Left lung (tissue), 10 donors: ENCODE data around the gene TRIP12. TPM values are rescaled to one million over a fixed set of nuclear protein-coding genes. Genes with fewer than 3 reads are reported as not detected.

ENCODE experiments used
- ATAC-seq: fragments of 200-7000 bp; cut with Tn5 transposase; one replicate; pipeline ENCODE4 v1.9.1; 2020; ENCODE audit warnings: moderate library complexity
- DNase-seq, 4 donors: peaks; one replicate each; pipeline ENCODE4 v3.0.0-alpha.2; 2013 to 2020
- H3K27ac ChIP-seq, 2 donors: fragments of 200-600 bp; sonication (generic) in 1 of 2; one replicate each; pipeline versions ENCODE4 v1.5.0 to v1.8.0; 2020 to 2021
- H3K27me3 ChIP-seq, 2 donors: fragments of 200-600 bp; sonication (generic) in 1 of 2; one replicate each; pipeline versions ENCODE4 v1.5.0 to v1.8.0; 2020 to 2021
- H3K36me3 ChIP-seq, 2 donors: fragments of 200-600 bp; sonication (generic) in 1 of 2; one replicate each; pipeline versions ENCODE4 v1.5.0 to v1.8.0; 2020 to 2021
- H3K4me1 ChIP-seq, 2 donors: fragments of 200-600 bp; one replicate each; pipeline ENCODE4 v1.8.0; 2021
- H3K4me3 ChIP-seq, 2 donors: fragments of 200-600 bp; sonication (generic) in 1 of 2; one replicate each; pipeline versions ENCODE4 v1.5.0 to v1.8.0; 2020 to 2021; ENCODE audit warnings: mild to moderate bottlenecking in 1 of 2
- H3K9me3 ChIP-seq, 2 donors: fragments of 200-600 bp; sonication (generic) in 1 of 2; one replicate each; pipeline versions ENCODE4 v1.5.0 to v1.8.0; 2020 to 2021
- CTCF ChIP-seq, 2 donors: fragments of 200-600 bp; sonication (generic) in 1 of 2; IDR thresholded peaks; one replicate each; pipeline versions ENCODE4 v1.5.0 to v1.8.0; 2021; ENCODE audit warnings: antibody characterized with exemption in 2 of 2
- intact Hi-C, 2 donors: fragments of 100-400 bp; cut with DNase I; formaldehyde crosslinking; loops; one replicate each; pipeline versions ENCODE4 v1.11.2 to v1.14.2; 2022
- polyA plus RNA-seq, 6 donors: library from polyadenylated mRNA; unstranded; fragments of 120-200 nt; gene quantifications; one replicate each; pipeline ENCODE4 v1.2.1, GENCODE V29; 2013; ENCODE audit not compliant: insufficient read length in 6 of 6
- total RNA-seq, 2 donors: library from RNA; stranded (reverse); fragmentation: NEBNext Ultra II Directional; extraction: Animal tissue kit (Norgen Biotek cat#: 25700); gene quantifications; one replicate each; pipeline ENCODE4 v1.2.1, GENCODE V29; 2021
- donor health status: DM: no; HTN: yes; CAD: no.
- donor health status: DM: no; HTN: no; CAD: no.

The TRIP12 gene
- total and polyA plus RNA-seq, 8 donors = 166 to 234 (median 179) TPM

DNA sequence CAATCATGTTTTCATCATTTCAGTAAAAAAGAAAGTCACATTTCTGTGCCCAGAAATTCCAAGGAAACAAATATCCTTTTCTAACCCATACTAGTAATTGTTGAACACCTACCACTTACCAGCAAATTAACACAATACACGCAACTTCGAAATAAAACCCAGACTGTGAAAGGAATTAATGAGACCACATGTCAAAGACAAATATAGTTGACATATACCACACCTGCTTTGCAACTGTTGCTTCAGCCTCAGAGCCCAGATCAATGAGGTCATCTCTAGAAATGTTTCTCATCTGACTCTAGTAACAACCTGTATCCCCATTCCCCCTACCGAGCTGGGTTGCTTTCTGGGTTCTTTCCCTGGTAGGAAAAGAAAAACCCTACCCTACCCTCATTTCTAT is 52.6 kb downstream of the TRIP12 start:
- intact Hi-C loops = no loop called here
- H3K27me3 ChIP-seq = no peaks in the 10 kb centered on the region
- no peak for TF ChIP-seq CTCF (IDR thresholded peaks at IDR 0.05)
- peaks cover 0 to 23% of the 10 kb centered on the region in 2 donors for H3K36me3 ChIP-seq
- H3K9me3 ChIP-seq = no peaks in the 10 kb centered on the region
- H3K27ac ChIP-seq = no peak overlapping the region
- DNase-seq = no peak
- no peak overlapping the region for H3K4me3 ChIP-seq
- H3K4me1 ChIP-seq = peaks cover 4 to 29% of the 10 kb centered on the region in 2 donors
- no peak for ATAC-seq

GRCh38 chr2:229868794-229869193 is 53.0 kb downstream of the TRIP12 start:
- intact Hi-C loops = no loop called here
- TF ChIP-seq CTCF (IDR thresholded peaks at IDR 0.05) = no peak
- ATAC-seq (no peak), DNase-seq (no peak)
- no peak overlapping the region for H3K27ac ChIP-seq
- no peak overlapping the region for H3K4me3 ChIP-seq
- no peaks in the 10 kb centered on the region for H3K9me3 ChIP-seq
- peaks cover 0 to 23% of the 10 kb centered on the region in 2 donors for H3K36me3 ChIP-seq
- H3K4me1 ChIP-seq = peaks cover 4 to 29% of the 10 kb centered on the region in 2 donors
- no peaks in the 10 kb centered on the region for H3K27me3 ChIP-seq

GRCh38 chr2:229865033-229865432 is 56.8 kb downstream of the TRIP12 start:
- no peak for TF ChIP-seq CTCF (IDR thresholded peaks at IDR 0.05)
- Histone ChIP-seq H3K4me3 (no peak overlapping the region), H3K27ac (no peak overlapping the region), H3K36me3 (peaks cover 0 to 7% of the 10 kb centered on the region in 2 donors), H3K4me1 (peaks cover 4 to 15% of the 10 kb centered on the region in 2 donors), H3K27me3 (no peaks in the 10 kb centered on the region), H3K9me3 (no peaks in the 10 kb centered on the region)
- ATAC-seq (no peak), DNase-seq (no peak)
- intact Hi-C loops = no loop called here

- DNase-seq (no peak), ATAC-seq (no peak)
- Histone ChIP-seq H3K4me3 (no peak overlapping the region), H3K27me3 (no peaks in the 10 kb centered on the region), H3K4me1 (peaks cover 0 to 11% of the 10 kb centered on the region in 2 donors), H3K9me3 (no peaks in the 10 kb centered on the region), H3K36me3 (peaks cover 0 to 31% of the 10 kb centered on the region in 2 donors), H3K27ac (no peak overlapping the region)
- intact Hi-C loops = no loop called here
- no peak for TF ChIP-seq CTCF (IDR thresholded peaks at IDR 0.05)
Observed at GRCh38 chr2:229861431-229861830, 60.4 kb downstream of the TRIP12 start.

DNA sequence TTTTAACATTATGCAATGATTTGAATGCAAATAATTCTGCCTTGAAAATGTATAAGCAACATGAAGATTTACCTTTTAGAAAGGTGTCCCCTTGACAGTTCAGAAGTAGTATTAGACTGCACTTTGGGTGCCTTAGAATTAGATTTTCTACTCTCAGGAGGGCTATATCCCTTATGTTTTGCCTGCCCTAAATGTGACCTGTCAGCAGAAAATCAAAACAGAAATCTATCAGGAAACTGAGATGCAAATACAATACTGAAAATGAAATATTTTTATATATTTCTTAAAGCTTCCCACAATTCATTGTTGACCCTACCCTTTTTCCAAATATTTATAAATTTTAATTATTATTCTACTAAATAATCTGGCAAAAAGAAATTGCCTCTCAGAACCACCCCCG is 61.5 kb downstream of the TRIP12 start:
- peaks cover 0 to 41% of the 10 kb centered on the region in 2 donors for H3K36me3 ChIP-seq
- H3K4me1 ChIP-seq = peaks cover 0 to 10% of the 10 kb centered on the region in 2 donors
- TF ChIP-seq CTCF (IDR thresholded peaks at IDR 0.05) = no peak
- ATAC-seq (no peak), DNase-seq (no peak)
- no peak overlapping the region for H3K4me3 ChIP-seq
- no peaks in the 10 kb centered on the region for H3K27me3 ChIP-seq
- no peak overlapping the region for H3K27ac ChIP-seq
- no peaks in the 10 kb centered on the region for H3K9me3 ChIP-seq
- intact Hi-C loops = no loop called here
